T-helper 1 cell treated with Interleukin-12 subunit alpha and Interleukin-12 subunit beta and Interleukin-4 antibody, amounts not matched to agents 30 ng/mL and 1 ng/mL, for 36 hours (primary cell): Measurements from ENCODE around the gene SLC27A5. TPM values are rescaled to one million over a fixed set of nuclear protein-coding genes. Genes with fewer than 3 reads are reported as not detected.
"Not testable (repeated sequence)": the region's sequence is repeated elsewhere in the genome, so short reads cannot be mapped to it uniquely, and the experiment has no call there.

Source experiments
- intact Hi-C: fragments of 100-400 bp; cut with micrococcal nuclease; formaldehyde crosslinking; loops from one replicate; pipeline ENCODE4 v1.15.1; 2024
- total RNA-seq: library from RNA; stranded (reverse); gene quantifications from 2 replicates; pipeline ENCODE4 v1.2.3, GENCODE V29; 2022

The SLC27A5 gene
- total RNA-seq, 1 donor from 2014 or later = 17.2 TPM

DNA sequence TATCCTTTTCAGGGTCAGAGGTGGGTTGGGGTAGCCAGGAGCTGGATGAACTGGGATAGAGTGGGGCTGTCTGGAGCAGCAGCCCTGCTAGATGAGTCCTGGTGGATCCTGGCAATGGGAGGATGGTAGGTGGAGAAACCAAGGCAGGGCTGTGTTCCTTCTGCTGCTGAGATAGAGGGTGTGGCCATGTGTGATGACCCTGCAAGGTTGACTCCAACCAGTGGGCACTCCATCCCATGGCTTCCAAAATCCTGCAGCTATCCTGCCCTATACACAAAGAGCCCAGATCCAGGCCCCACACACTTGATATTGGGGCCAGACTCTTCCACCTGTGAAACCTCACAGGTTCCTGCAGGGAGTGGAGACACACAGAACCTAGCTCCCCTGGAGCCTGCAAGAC is 38.0 kb downstream of the SLC27A5 start:
- intact Hi-C loops = no loop called here

GRCh38 chr19:58471736-58472135 is 40.1 kb downstream of the SLC27A5 start:
- intact Hi-C loops = no loop called here

GRCh38 chr19:58470837-58471543 is 40.8 kb downstream of the SLC27A5 start:
- intact Hi-C loops = not testable (repeated sequence)

- intact Hi-C loops = no loop called here
Measured at GRCh38 chr19:58469241-58470013, 42.4 kb downstream of the SLC27A5 start.

DNA sequence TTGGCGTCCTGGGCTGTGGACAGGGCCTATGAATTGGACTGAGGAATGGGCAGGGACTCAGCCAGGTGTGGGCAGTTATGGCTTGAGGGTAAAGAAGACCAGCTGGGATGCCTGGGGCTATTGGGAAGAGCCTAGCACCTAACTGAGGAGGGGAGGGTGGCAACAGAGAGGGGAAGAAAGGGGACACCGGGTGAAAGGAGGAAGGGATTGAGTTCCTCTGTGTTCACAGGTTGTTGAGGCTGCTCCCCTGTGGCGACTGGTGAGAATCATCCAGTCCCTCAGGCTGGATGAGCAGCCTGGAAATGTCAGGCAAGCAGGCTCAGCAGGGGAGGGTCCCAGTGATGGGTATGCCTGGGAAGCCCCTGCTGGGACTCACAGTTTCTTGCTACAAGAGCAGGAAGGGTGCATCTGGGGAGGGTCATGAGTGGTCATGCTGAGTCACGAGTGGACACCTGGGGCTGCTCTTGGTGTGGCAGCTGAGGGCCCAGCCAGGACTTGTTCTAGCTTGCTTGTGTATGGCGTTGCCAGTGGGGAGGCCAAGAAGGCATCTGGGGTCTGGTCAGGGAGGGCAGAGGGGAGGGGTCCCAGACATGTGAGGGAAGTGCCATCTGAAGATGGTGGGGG is 43.5 kb downstream of the SLC27A5 start:
- intact Hi-C loops = no loop called here

DNA sequence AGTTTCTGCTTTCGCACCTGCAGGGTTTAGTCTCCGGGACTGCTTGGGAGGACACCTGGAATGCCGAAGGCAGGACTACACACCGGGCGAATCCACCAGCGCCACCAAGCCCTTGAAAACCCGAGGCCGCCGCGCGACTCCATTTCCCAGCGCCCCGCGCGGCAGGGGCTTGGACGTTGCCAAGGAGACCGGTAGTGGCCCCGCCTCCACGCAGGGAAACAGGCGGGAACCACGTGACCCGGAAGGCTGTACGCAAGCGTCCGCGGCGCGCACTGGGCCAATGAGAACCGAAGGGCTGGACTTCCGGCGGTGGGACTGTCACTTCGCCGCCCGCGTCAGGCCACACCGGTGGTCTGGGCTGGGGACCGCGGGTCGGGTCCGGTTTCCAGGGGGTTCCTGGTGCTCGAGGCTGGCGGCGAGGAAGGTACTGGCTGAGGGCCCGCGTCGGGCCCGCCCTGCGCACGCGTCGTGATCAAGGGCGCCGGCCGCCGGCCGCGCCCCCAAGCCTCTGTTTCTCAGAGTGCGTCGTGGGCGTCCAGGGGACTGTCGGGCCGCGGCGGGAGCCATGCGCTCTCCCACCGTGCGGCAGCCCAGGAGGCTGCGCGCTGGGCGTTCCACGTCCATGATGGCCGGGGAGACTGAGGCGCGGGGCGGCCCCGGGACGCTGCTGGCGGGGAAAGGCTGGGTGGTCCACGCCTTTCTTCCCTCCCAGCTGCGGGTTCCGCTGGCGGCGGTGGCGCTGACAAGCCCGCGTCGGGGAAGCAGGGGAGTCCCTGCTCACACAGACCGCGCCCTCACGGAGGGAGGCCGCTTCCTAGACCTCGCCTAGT is 44.8 kb downstream of the SLC27A5 start, which contains the start of gene ZNF324:
ZNF324 (plus strand) TSS at position 321 of the 830 bp plus-strand sequence. CDS start 2,106 bp downstream, outside the sequence.
- intact Hi-C loops = loop anchor here (1.0 to 2.0 kb wide), 13 partner anchors 8 to 189 kb away; partner anchors contain the start of genes ERVK3-1, MZF1, RPS5 and ZNF132

DNA sequence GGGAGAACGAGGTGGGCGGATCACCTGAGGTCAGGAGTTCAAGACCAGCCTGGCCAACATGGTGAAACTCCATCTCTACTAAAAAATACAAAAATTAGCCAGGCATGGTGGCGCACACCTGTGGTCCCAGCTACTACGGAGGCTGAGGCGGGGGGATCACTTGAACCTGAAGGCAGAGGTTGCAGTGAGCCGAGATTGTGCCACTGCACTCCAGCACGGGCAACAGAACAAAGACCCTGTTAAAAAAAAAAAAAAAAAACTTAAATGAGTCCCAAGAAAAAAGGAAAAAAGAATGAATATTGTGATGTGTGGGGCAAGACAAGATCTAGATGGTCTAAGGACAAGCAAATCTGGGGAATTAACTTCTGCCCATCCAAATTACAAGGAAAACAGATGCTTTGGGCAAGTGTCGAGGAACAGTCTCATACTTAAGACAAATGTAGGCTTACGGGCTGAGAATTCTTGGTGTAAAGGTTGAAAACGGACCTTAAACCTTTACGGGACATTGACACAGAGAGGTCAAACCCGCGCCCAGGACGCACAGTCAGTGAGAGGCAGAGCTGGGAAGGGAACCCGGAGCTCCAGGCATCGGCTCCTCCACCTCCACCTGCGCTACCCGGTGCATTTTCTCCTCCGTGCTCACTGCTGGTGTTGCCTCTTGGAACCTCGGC is 45.6 kb downstream of the SLC27A5 start:
- intact Hi-C loops = loop anchor here (1.0 to 2.0 kb wide), 9 partner anchors 9 to 161 kb away; partner anchors contain the start of genes ERVK3-1, RPS5, ZNF132 and ZNF324B

- intact Hi-C loops = no loop called here
Measured at GRCh38 chr19:58460039-58460438, 51.8 kb downstream of the SLC27A5 start.

DNA sequence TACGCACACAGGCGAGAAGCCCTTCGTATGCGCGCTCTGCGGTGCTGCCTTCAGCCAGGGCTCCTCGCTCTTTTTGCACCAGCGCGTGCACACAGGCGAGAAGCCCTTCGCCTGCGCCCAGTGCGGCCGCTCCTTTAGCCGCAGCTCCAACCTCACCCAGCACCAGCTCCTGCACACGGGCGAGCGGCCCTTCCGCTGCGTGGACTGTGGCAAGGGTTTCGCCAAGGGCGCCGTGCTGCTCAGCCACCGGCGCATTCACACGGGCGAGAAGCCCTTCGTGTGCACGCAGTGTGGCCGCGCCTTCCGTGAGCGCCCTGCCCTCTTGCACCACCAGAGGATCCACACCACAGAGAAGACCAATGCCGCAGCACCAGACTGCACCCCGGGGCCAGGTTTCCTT is 55.7 kb downstream of the SLC27A5 start:
- intact Hi-C loops = no loop called here

- intact Hi-C loops = no loop called here
Measured at GRCh38 chr19:58455306-58455705, 56.5 kb downstream of the SLC27A5 start.

DNA sequence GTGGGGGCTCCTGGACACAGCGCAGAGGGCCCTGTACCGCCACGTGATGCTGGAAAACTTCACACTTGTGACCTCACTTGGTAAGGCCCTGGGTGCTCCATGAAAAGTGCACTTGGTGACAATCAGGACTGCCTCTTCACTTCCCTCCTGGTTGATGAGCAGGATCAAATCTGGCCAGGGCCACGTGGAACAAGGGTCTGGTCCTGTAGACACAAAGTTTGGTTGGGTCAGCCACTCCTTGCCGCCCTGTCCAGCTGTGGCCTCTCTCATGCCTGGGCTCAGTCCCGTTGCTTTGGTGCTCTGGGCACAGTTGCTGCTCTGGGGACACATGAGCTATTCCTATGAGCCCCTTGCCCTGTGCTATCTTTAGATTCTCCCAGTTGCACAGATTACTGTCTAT is 58.0 kb downstream of the SLC27A5 start:
- intact Hi-C loops = no loop called here

- intact Hi-C loops = loop anchor here (1.0 kb wide), 15 partner anchors 11 to 705 kb away; partner anchors contain the start of genes ERVK3-1, RPS5, TRIM28 and ZBTB45
Measured at GRCh38 chr19:58451358-58452101, 60.3 kb downstream of the SLC27A5 start, which contains the start of gene ZNF324B. Gene ZNF324B (plus strand): TSS chr19:58451622. CDS start chr19:58453702, 2,080 bp downstream.

GRCh38 chr19:58450856-58451357 is 60.9 kb downstream of the SLC27A5 start:
- intact Hi-C loops = loop anchor here (1.0 kb wide), 15 partner anchors 11 to 705 kb away; partner anchors contain the start of genes ERVK3-1, RPS5, TRIM28 and ZBTB45

GRCh38 chr19:58449980-58450379 is 61.8 kb downstream of the SLC27A5 start:
- intact Hi-C loops = not testable (repeated sequence)

DNA sequence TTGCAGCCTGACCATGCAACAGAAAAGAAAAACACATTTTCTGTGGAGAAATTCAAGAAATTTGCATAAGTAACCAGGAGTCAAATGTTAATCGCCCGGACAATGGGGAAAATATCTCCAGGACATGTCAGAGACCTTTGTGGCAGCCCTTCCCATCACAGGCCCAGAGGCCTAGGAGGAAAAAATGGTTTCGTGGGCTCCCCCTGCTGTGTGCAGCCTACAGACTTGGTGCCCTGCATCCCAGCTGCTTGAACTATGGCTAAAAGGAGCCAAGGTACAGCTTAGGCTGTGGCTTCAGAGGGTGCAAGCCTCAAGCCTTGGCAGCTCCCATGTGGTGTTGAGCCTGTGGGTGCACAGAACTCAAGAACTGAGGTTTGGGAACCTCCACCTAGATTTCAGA is 62.9 kb downstream of the SLC27A5 start:
- intact Hi-C loops = not testable (repeated sequence)
